ENCODE data around the gene MAP7D1. TPM values are rescaled to one million over a fixed set of nuclear protein-coding genes. Genes with fewer than 3 reads are reported as not detected.

The MAP7D1 gene
- total RNA-seq, result 383 TPM
- long read RNA-seq, transcript MAP7D1-201 (16 exons, 3,456 nt), result minor isoform, 43 of 333 reads
- long read RNA-seq, transcript MAP7D1-203 (18 exons, 3,238 nt), result major isoform, 61 of 333 reads
- long read RNA-seq, transcript MAP7D1-204 (17 exons, 3,324 nt), result minor isoform, 10 of 333 reads
- long read RNA-seq, partial matches to known transcripts, result 73 of 333 reads
- long read RNA-seq, other reads (novel, unspliced or antisense), result 144 of 333 reads

GRCh38 chr1:36155408-36156328, at the start of gene MAP7D1:
TSS of gene MAP7D1 (plus strand) at chr1:36156160. CDS start at chr1:36156418, 258 bp downstream.
- intact Hi-C loops (cut with DNase I), result loop anchor here (2.0 kb wide), 1 partner anchor 21 kb away; no protein-coding TSS in a partner anchor
- ATAC-seq, result peak; percentile 72
- peak; percentile 95 for DNase-seq (ENCODE audit: missing footprints)

GRCh38 chr1:36106269-36106668, 49.7 kb upstream of the MAP7D1 start:
- ATAC-seq, result no peak
- intact Hi-C loops (cut with DNase I), result no loop called here
- no peak for DNase-seq (ENCODE audit: missing footprints)

GRCh38 chr1:36107394-36107793, 48.6 kb upstream of the MAP7D1 start:
- DNase-seq (ENCODE audit: missing footprints) (no peak), ATAC-seq (no peak)
- intact Hi-C loops (cut with DNase I), result no loop called here

GRCh38 chr1:36108314-36108713, 47.6 kb upstream of the MAP7D1 start:
- no peak for ATAC-seq
- intact Hi-C loops (cut with DNase I), result no loop called here
- DNase-seq (ENCODE audit: missing footprints), result peak; percentile 20

- intact Hi-C loops (cut with DNase I), result no loop called here
- no peak for ATAC-seq
Observed at GRCh38 chr1:36109041-36109679, 46.8 kb upstream of the MAP7D1 start.

GRCh38 chr1:36111151-36111550, 44.8 kb upstream of the MAP7D1 start:
- intact Hi-C loops (cut with DNase I), result no loop called here
- no peak for ATAC-seq
- DNase-seq (ENCODE audit: missing footprints), result no peak

More at GRCh38 chr1:36109041-36109679, 46.8 kb upstream of the MAP7D1 start:
- DNase-seq (ENCODE audit: missing footprints), result peak; percentile 23

GRCh38 chr1:36112823-36113222, 43.1 kb upstream of the MAP7D1 start:
- no peak for ATAC-seq
- intact Hi-C loops (cut with DNase I), result no loop called here
- DNase-seq (ENCODE audit: missing footprints), result no peak

GRCh38 chr1:36114371-36114770, 41.6 kb upstream of the MAP7D1 start:
- ATAC-seq (no peak), DNase-seq (ENCODE audit: missing footprints) (no peak)
- intact Hi-C loops (cut with DNase I), result no loop called here

- ATAC-seq, result peak; percentile 65
Observed at GRCh38 chr1:36115200-36115669, 40.7 kb upstream of the MAP7D1 start.

GRCh38 chr1:36115931-36116330, 40.0 kb upstream of the MAP7D1 start:
- ATAC-seq, result peak; percentile 21
- DNase-seq (ENCODE audit: missing footprints), result no peak
- intact Hi-C loops (cut with DNase I), result no loop called here

More at GRCh38 chr1:36115200-36115669, 40.7 kb upstream of the MAP7D1 start:
- DNase-seq (ENCODE audit: missing footprints), result no peak
- intact Hi-C loops (cut with DNase I), result no loop called here

- intact Hi-C loops (cut with DNase I), result no loop called here
- DNase-seq (ENCODE audit: missing footprints), result no peak
- ATAC-seq, result no peak
Observed at GRCh38 chr1:36116901-36117300, 39.1 kb upstream of the MAP7D1 start.

GRCh38 chr1:36118447-36119204, 37.3 kb upstream of the MAP7D1 start:
- intact Hi-C loops (cut with DNase I), result no loop called here
- DNase-seq (ENCODE audit: missing footprints) (no peak), ATAC-seq (no peak)

- intact Hi-C loops (cut with DNase I), result no loop called here
- no peak for DNase-seq (ENCODE audit: missing footprints)
- ATAC-seq, result no peak
Observed at GRCh38 chr1:36119456-36119855, 36.5 kb upstream of the MAP7D1 start.

- no peak for DNase-seq (ENCODE audit: missing footprints)
- no peak for ATAC-seq
- intact Hi-C loops (cut with DNase I), result no loop called here
Observed at GRCh38 chr1:36122062-36123030, 33.6 kb upstream of the MAP7D1 start.

- ATAC-seq (peak; percentile 30), DNase-seq (ENCODE audit: missing footprints) (peak; percentile 83)
- intact Hi-C loops (cut with DNase I), result no loop called here
Observed at GRCh38 chr1:36123356-36123755, 32.6 kb upstream of the MAP7D1 start.

- DNase-seq (ENCODE audit: missing footprints) (no peak), ATAC-seq (no peak)
- intact Hi-C loops (cut with DNase I), result no loop called here
Observed at GRCh38 chr1:36124404-36125128, 31.4 kb upstream of the MAP7D1 start.
